ENCODE measurements around the gene MIPOL1. TPM values are rescaled to one million over a fixed set of nuclear protein-coding genes. Genes with fewer than 3 reads are reported as not detected.

MIPOL1 gene
- total and polyA plus RNA-seq, 10 donors = 0.50 to 15.5 (median 7.3) TPM

- H3K4me1 ChIP-seq = no peaks in the 10 kb centered on the region
- no peaks in the 10 kb centered on the region for H3K27me3 ChIP-seq (replicated peaks in 1 of 7)
- no peak for DNase-seq
- intact Hi-C loops (cut with DNase I; ENCODE audit: low total_unique reads) = no loop called here
- no peak for TF ChIP-seq POLR2A (IDR thresholded peaks at IDR 0.05)
- no peak for TF ChIP-seq POLR2AphosphoS5 (IDR thresholded peaks at IDR 0.05)
- no peak for TF ChIP-seq CTCF (IDR thresholded peaks at IDR 0.05 in 8 of 11, conservative IDR thresholded peaks at IDR 0.05 in 3 of 11)
- no peak overlapping the region for H3K27ac ChIP-seq
- no peak overlapping the region for H3K4me3 ChIP-seq
- no peaks in the 10 kb centered on the region for H3K36me3 ChIP-seq
- no peaks in the 10 kb centered on the region for H3K9me3 ChIP-seq
Observed at GRCh38 chr14:37268788-37269187, 71.1 kb downstream of the MIPOL1 start.

GRCh38 chr14:37270629-37271028 is 72.9 kb downstream of the MIPOL1 start:
- WGBS, 5 donors = 78 to 93% (median 81%) methylated on average over 3 of the region's 3 CpGs
- no peaks in the 10 kb centered on the region for H3K4me1 ChIP-seq
- H3K27ac ChIP-seq = no peak overlapping the region
- no peaks in the 10 kb centered on the region for H3K9me3 ChIP-seq
- no peak for DNase-seq
- intact Hi-C loops (cut with DNase I; ENCODE audit: low total_unique reads) = no loop called here
- no peaks in the 10 kb centered on the region for H3K27me3 ChIP-seq (replicated peaks in 1 of 7)
- H3K36me3 ChIP-seq = no peaks in the 10 kb centered on the region
- TF ChIP-seq CTCF (IDR thresholded peaks at IDR 0.05 in 8 of 11, conservative IDR thresholded peaks at IDR 0.05 in 3 of 11) = no peak
- no peak for TF ChIP-seq POLR2AphosphoS5 (IDR thresholded peaks at IDR 0.05)
- TF ChIP-seq POLR2A (IDR thresholded peaks at IDR 0.05) = no peak
- no peak overlapping the region for H3K4me3 ChIP-seq

GRCh38 chr14:37272569-37272968 is 74.8 kb downstream of the MIPOL1 start:
- intact Hi-C loops (cut with DNase I; ENCODE audit: low total_unique reads) = no loop called here

GRCh38 chr14:37274652-37275051 is 76.9 kb downstream of the MIPOL1 start:
- Histone ChIP-seq H3K4me1 (no peaks in the 10 kb centered on the region), H3K36me3 (no peaks in the 10 kb centered on the region), H3K9me3 (no peaks in the 10 kb centered on the region), H3K27ac (no peak overlapping the region), H3K27me3 (replicated peaks in 1 of 7) (no peaks in the 10 kb centered on the region), H3K4me3 (no peak overlapping the region)
- DNase-seq = no peak
- 85 to 96% (median 91%) methylated on average over 1 of the region's 1 CpG for WGBS, 5 donors
- TF ChIP-seq POLR2A (IDR thresholded peaks at IDR 0.05) (no peak), CTCF (IDR thresholded peaks at IDR 0.05 in 8 of 11, conservative IDR thresholded peaks at IDR 0.05 in 3 of 11) (no peak), POLR2AphosphoS5 (IDR thresholded peaks at IDR 0.05) (no peak)
- intact Hi-C loops (cut with DNase I; ENCODE audit: low total_unique reads) = no loop called here

More at GRCh38 chr14:37272569-37272968, 74.8 kb downstream of the MIPOL1 start:
- Histone ChIP-seq H3K4me3 (no peak overlapping the region), H3K27ac (no peak overlapping the region), H3K36me3 (no peaks in the 10 kb centered on the region), H3K4me1 (no peaks in the 10 kb centered on the region), H3K27me3 (replicated peaks in 1 of 7) (no peaks in the 10 kb centered on the region), H3K9me3 (no peaks in the 10 kb centered on the region)
- 89 to 98% (median 95%) methylated on average over 2 of the region's 2 CpGs for WGBS, 5 donors
- TF ChIP-seq CTCF (IDR thresholded peaks at IDR 0.05 in 8 of 11, conservative IDR thresholded peaks at IDR 0.05 in 3 of 11) (no peak), POLR2AphosphoS5 (IDR thresholded peaks at IDR 0.05) (no peak)
- no peak for DNase-seq
